Right kidney (tissue), 1 donor: Measurements from ENCODE around the gene SP9.

Experiments used
- DNase-seq: peaks from one replicate; pipeline ENCODE4 v3.0.0-alpha.2; 2016

Gene SP9

GRCh38 chr2:174333372-174334277 is 1.1 kb upstream of the SP9 start:
- peak; percentile 69 for DNase-seq

DNA sequence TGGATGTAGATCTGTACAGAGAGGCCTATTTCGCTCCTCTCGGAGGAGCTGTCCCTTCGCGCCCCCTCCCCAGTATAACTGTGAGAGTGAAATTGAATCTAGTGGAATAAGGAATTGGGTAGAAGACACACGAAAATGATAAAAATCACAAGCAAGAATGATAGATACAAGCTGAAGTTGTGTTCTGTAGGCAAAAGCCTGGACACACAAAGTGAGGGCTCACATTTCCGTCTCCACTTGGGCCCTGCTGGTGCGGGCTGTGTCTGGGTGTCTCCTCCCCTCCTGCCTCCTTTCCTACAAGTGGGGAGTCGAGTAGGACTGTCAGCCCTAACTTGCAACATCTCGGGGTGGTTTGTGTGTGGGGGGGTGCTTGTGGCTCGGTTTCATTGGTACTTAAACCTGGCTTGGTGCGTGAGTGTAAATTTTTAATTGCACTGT is 457 bp upstream of the SP9 start:
- DNase-seq, result peak; percentile 57

GRCh38 chr2:174335254-174335987 is 667 bp downstream of the SP9 start:
- DNase-seq, result no peak

GRCh38 chr2:174335988-174336500 is 1.3 kb downstream of the SP9 start:
- peak; percentile 86 for DNase-seq

GRCh38 chr2:174336501-174337336 is 2.0 kb downstream of the SP9 start:
- peak; percentile 87 for DNase-seq

- peak; percentile 93 for DNase-seq
Observed at GRCh38 chr2:174337337-174338146, 2.8 kb downstream of the SP9 start.

- DNase-seq, result peak; percentile 19
Observed at GRCh38 chr2:174338147-174338605, 3.4 kb downstream of the SP9 start.

- peak; percentile 58 for DNase-seq
Observed at GRCh38 chr2:174338671-174339560, 4.2 kb downstream of the SP9 start.

GRCh38 chr2:174339561-174340399 is 5.0 kb downstream of the SP9 start:
- DNase-seq, result peak; percentile 79

DNA sequence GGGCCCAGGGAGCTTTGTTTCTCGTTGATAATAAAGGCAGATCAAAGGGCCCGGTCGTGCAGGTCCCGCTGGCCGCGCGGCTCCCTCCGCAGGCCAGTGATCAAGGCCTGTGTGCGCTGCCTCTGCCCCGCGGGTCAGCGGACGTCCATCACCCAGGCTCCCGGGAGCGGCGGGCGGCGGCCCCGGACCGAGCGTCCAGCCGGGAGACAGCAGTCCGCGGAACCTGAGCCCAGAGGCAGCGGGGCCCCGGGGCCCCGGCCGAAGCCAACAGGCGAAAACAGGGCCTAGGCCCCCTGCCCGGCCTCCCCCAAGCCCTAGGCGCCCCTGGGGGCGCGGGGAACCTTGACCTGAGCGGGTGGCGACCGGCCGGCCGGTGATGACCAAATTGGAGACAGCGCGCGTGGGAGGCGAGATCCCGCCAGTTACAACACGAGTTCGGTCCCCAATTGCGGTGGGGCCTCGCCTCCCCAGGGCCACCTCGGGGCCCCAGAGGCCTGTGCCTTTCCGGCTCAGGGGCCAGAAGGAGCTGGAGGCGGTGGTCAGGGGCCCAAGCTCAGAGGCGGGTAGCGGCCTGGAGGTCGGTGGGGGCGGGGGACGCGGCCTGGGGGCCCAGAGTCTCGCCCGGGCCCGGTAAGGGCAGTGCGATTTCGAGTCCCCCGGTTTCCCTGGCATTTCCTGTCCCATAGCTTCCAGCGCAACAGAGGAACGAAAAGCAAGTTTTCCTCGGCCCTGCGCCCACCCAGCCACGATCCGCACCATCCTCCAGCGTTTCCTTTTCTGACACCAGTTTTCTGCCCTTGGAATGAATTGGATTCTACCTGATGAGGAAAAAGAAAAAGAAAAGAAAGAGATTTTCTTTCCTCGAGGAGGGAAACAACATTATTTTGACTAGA is 5.9 kb downstream of the SP9 start:
- DNase-seq, result peak; percentile 78

- peak; percentile 85 for DNase-seq
Observed at GRCh38 chr2:174341293-174341994, 6.7 kb downstream of the SP9 start.

DNA sequence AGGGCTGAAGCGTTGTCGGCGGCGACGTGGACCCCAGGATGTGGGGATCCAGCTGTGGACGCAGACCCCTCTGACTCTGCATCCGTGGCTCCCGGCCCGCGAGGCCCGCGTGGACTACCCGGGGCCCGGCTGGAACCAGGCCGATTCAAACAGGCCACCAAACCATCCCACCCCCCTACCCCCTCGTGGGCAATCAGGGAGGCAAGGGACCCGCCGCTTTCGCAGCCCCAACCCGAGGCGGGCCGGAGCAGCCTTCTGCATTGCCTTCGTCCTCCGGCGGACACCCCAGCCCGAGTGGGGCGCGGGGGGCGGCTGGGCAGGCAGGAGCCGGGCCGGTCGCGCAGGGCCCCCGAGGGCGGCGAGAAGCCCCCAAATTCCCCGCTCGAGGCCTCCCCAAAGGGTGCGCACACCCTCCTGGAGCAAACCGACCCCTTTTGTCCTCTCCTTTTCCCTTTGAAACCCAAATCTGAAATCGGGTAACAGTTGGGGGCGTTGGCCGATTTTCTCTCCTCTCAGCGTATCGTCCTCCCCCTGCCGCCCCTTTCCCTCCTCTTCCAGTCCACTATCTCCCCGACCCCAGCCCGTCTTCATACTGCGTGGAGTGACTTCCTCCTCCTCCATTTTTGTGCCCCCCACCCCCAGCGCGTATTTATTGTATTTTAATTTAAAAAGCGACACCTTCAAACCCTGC is 7.4 kb downstream of the SP9 start:
- peak; percentile 60 for DNase-seq

DNA sequence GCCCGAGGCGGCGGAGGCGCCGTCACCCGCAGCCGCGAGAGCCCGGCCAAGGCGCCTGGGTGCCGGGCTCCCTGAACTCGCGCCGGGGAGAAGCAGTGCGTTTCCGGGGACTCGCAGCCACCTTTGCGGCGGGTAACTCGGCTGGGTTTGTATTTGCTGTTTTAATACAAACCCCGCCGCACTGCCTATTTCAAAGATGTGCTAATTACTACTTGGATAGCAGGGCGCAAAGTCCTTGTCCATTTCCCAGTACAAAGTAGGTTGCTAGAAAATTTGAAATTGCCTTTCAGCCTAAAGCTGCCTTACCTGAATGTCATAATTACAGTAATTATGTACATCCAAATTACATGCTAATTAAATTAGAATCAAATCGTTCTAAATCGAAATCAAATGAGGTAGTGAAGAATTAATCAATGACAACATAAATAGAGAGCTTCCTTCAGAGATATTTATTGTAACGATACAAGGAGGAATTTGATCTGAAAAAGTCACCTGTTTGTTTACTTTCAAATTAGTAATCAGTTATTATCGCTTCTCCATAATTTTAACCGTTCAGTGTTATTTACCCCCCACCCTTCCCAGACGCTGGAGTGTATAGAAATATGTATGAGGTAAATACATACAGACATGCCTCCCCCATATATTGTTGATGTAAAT is 8.1 kb downstream of the SP9 start:
- peak; percentile 76 for DNase-seq

DNA sequence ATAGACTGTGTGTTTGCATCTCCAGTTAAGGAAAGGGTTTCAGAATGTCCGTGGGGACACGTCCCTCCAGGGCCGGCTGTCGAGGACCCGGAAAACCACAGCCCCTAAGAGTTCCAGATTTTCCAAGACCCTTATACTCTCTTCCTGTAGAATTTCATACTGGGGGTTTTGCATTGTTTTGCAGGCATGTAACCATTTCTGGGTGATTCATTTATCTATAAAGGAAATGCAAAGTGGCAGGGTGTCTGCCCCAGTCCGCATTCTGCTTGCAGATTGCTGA is 8.5 kb downstream of the SP9 start:
- DNase-seq, result peak; percentile 67

GRCh38 chr2:174343623-174344455 is 9.1 kb downstream of the SP9 start:
- peak; percentile 52 for DNase-seq
